WTC11 (cell line): ENCODE results near the gene OLFM2. TPM values are rescaled to one million over a fixed set of nuclear protein-coding genes. Genes with fewer than 3 reads are reported as not detected.

Experiments used
- ATAC-seq: fragments of 200-7000 bp; cut with Tn5 transposase; 2 replicates; pipeline ENCODE4 v1.10.0; 2021; ENCODE audit warnings: mild to moderate bottlenecking, moderate library complexity
- CTCF ChIA-PET: fragments of 300-600 bp; sonication (Branson Sonifier 250); formaldehyde crosslinking; loops from one replicate; lab custom pipeline; 2021; ENCODE audit warnings: antibody characterized with exemption; lab: Charles Lee
- POLR2A ChIA-PET: fragments of 350-600 bp; sonication (Branson Sonifier 250); formaldehyde crosslinking; loops from one replicate; lab custom pipeline; 2021; ENCODE audit warnings: antibody characterized with exemption; lab: Charles Lee
- DNase-seq: peaks from one replicate; pipeline ENCODE4 v3.0.0; 2021; ENCODE audit warnings: low spot score
- H3K27ac Mint-ChIP-seq: 2 replicates; pipeline ENCODE4 v1.8.0; 2021; ENCODE audit warnings: mixed read lengths
- H3K27me3 Mint-ChIP-seq: 2 replicates; pipeline ENCODE4 v1.8.0; 2021; ENCODE audit warnings: low read depth, mild to moderate bottlenecking, moderate library complexity, mixed read lengths
- H3K36me3 Mint-ChIP-seq: 2 replicates; pipeline ENCODE4 v1.8.0; 2021; ENCODE audit warnings: mixed read lengths
- H3K4me1 Mint-ChIP-seq: 2 replicates; pipeline ENCODE4 v1.8.0; 2022; ENCODE audit warnings: mixed read lengths
- H3K4me3 Mint-ChIP-seq: 2 replicates; pipeline ENCODE4 v1.8.0; 2021; ENCODE audit warnings: mild to moderate bottlenecking, moderate library complexity, mixed read lengths
- H3K9me3 Mint-ChIP-seq: 2 replicates; pipeline ENCODE4 v1.8.0; 2021; ENCODE audit warnings: mixed read lengths
- FOXJ3 ChIP-seq: sonication (generic); formaldehyde crosslinking; IDR thresholded peaks from 2 replicates; pipeline ENCODE4 v1.9.0; 2021; ENCODE audit warnings: missing genetic modification reagents, mild to moderate bottlenecking, borderline replicate concordance
- GTF2I ChIP-seq: fragments of 250-450 bp; sonication (Bioruptor Pico); conservative IDR thresholded peaks from 2 replicates; pipeline ENCODE4 v1.4.0; 2021; ENCODE audit warnings: mild to moderate bottlenecking
- MYBL2 ChIP-seq: sonication (generic); formaldehyde crosslinking; IDR thresholded peaks from 2 replicates; pipeline ENCODE4 v1.8.1; 2023; ENCODE audit warnings: mild to moderate bottlenecking, moderate library complexity, missing genetic modification reagents
- SMAD3 ChIP-seq: sonication (generic); formaldehyde crosslinking; IDR thresholded peaks from 2 replicates; pipeline ENCODE4 v1.8.0; 2022; ENCODE audit warnings: missing genetic modification reagents, mild to moderate bottlenecking, borderline replicate concordance
- SMAD4 ChIP-seq: sonication (generic); formaldehyde crosslinking; IDR thresholded peaks from 2 replicates; pipeline ENCODE4 v1.8.0; 2022; ENCODE audit warnings: mild to moderate bottlenecking, missing genetic modification reagents
- SP1 ChIP-seq: sonication (generic); formaldehyde crosslinking; conservative IDR thresholded peaks from 2 replicates; pipeline ENCODE4 v1.8.1; 2022; ENCODE audit warnings: missing genetic modification reagents
- TEAD4 ChIP-seq: sonication (generic); formaldehyde crosslinking; IDR thresholded peaks from 2 replicates; pipeline ENCODE4 v1.8.0; 2022; ENCODE audit warnings: mild to moderate bottlenecking, missing genetic modification reagents
- ZNF121 ChIP-seq: sonication (generic); formaldehyde crosslinking; IDR thresholded peaks from 2 replicates; pipeline ENCODE4 v1.8.0; 2023; ENCODE audit warnings: missing genetic modification reagents
- ZNF317 ChIP-seq: sonication (generic); formaldehyde crosslinking; IDR thresholded peaks from 2 replicates; pipeline ENCODE4 v1.8.1; 2023; ENCODE audit warnings: low read depth, mild to moderate bottlenecking, moderate library complexity, missing genetic modification reagents, borderline replicate concordance
- total RNA-seq: library from RNA; stranded (reverse); gene quantifications from 3 replicates; pipeline ENCODE4 v1.2.3, GENCODE V29; 2021
- TF ChIP-seq, protein P1 (sequence below): sonication (generic); formaldehyde crosslinking; IDR thresholded peaks from 2 replicates; pipeline ENCODE4 v1.8.1; 2023; ENCODE audit warnings: mild to moderate bottlenecking, missing genetic modification reagents, borderline replicate concordance
- TF ChIP-seq, protein P2 (sequence below): sonication (generic); formaldehyde crosslinking; IDR thresholded peaks from 2 replicates; pipeline ENCODE4 v1.8.1; 2022; ENCODE audit warnings: missing genetic modification reagents, borderline replicate concordance
- TF ChIP-seq, protein P3 (sequence below): sonication (generic); formaldehyde crosslinking; IDR thresholded peaks from 2 replicates; pipeline ENCODE4 v1.8.0; 2022; ENCODE audit warnings: mild to moderate bottlenecking, missing genetic modification reagents
- TF ChIP-seq, protein P4 (sequence below): sonication (generic); formaldehyde crosslinking; IDR thresholded peaks from 2 replicates; pipeline ENCODE4 v1.8.1; 2022; ENCODE audit warnings: low read depth, missing genetic modification reagents, borderline replicate concordance
- TF ChIP-seq, protein P5 (sequence below): sonication (generic); formaldehyde crosslinking; IDR thresholded peaks from 2 replicates; pipeline ENCODE4 v1.8.1; 2023; ENCODE audit warnings: mild to moderate bottlenecking, missing genetic modification reagents, moderate library complexity
- TF ChIP-seq, protein P6 (sequence below): sonication (generic); formaldehyde crosslinking; IDR thresholded peaks from 2 replicates; pipeline ENCODE4 v1.8.1; 2022; ENCODE audit warnings: mild to moderate bottlenecking, missing genetic modification reagents, moderate library complexity, borderline replicate concordance
- TF ChIP-seq, protein P7 (sequence below): fragments of 250-450 bp; sonication (Bioruptor Pico); IDR thresholded peaks from 2 replicates; pipeline ENCODE4 v1.9.0; 2021; ENCODE audit warnings: mild to moderate bottlenecking

The OLFM2 gene
- total RNA-seq, 1 experiment from 2014 or later = 66.0 TPM

DNA sequence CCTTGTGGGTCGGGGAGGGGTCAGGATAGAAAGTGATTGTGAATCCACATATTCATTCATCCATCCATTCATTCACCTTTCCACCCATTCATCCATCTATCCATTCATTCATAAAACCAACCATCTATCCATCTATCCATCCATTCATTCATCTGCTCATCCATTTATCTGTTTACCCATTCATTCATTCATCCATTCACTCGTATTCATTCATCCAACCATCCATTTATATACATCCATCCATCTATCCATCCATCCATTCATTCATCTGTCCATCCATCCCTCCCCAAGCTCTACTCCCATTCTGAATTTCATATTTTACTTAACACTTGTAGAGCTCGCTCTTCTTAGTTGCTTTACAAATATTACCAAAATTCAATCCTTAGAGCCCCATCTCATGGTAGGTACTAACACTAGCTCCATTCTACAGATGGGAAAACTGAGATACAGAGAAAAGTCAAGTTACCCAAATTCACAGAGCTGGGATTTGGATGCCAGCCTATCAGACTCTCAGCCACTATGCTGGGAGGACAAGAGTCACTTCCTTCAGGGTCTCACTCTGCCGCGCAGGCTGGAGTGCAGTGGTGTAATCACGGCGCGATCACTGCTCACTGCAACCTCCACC, 63.6 kb downstream of the OLFM2 start:
- no peak for TF ChIP-seq MYBL2
- no peak for TF ChIP-seq GTF2I (CRISPR knock-in tag)
- TF ChIP-seq, protein P1, sequence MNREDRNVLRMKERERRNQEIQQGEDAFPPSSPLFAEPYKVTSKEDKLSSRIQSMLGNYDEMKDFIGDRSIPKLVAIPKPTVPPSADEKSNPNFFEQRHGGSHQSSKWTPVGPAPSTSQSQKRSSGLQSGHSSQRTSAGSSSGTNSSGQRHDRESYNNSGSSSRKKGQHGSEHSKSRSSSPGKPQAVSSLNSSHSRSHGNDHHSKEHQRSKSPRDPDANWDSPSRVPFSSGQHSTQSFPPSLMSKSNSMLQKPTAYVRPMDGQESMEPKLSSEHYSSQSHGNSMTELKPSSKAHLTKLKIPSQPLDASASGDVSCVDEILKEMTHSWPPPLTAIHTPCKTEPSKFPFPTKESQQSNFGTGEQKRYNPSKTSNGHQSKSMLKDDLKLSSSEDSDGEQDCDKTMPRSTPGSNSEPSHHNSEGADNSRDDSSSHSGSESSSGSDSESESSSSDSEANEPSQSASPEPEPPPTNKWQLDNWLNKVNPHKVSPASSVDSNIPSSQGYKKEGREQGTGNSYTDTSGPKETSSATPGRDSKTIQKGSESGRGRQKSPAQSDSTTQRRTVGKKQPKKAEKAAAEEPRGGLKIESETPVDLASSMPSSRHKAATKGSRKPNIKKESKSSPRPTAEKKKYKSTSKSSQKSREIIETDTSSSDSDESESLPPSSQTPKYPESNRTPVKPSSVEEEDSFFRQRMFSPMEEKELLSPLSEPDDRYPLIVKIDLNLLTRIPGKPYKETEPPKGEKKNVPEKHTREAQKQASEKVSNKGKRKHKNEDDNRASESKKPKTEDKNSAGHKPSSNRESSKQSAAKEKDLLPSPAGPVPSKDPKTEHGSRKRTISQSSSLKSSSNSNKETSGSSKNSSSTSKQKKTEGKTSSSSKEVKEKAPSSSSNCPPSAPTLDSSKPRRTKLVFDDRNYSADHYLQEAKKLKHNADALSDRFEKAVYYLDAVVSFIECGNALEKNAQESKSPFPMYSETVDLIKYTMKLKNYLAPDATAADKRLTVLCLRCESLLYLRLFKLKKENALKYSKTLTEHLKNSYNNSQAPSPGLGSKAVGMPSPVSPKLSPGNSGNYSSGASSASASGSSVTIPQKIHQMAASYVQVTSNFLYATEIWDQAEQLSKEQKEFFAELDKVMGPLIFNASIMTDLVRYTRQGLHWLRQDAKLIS (CRISPR knock-in tag) = no peak
- TF ChIP-seq, protein P2, sequence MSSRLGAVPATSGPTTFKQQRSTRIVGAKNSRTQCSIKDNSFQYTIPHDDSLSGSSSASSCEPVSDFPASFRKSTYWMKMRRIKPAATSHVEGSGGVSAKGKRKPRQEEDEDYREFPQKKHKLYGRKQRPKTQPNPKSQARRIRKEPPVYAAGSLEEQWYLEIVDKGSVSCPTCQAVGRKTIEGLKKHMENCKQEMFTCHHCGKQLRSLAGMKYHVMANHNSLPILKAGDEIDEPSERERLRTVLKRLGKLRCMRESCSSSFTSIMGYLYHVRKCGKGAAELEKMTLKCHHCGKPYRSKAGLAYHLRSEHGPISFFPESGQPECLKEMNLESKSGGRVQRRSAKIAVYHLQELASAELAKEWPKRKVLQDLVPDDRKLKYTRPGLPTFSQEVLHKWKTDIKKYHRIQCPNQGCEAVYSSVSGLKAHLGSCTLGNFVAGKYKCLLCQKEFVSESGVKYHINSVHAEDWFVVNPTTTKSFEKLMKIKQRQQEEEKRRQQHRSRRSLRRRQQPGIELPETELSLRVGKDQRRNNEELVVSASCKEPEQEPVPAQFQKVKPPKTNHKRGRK = no peak
- no peak for TF ChIP-seq ZNF317 (CRISPR knock-in tag)
- no peak overlapping the region for H3K27ac Mint-ChIP-seq
- H3K36me3 Mint-ChIP-seq = 0 out of 2 replicates have a peak, but pooled peaks cover 3% of the 10 kb centered on the region
- ATAC-seq (no peak), DNase-seq (no peak)
- no peaks in the 10 kb centered on the region for H3K27me3 Mint-ChIP-seq
- H3K4me3 Mint-ChIP-seq = no peak overlapping the region
- 0 out of 2 replicates have a peak, but pooled peaks cover 2% of the 10 kb centered on the region for H3K4me1 Mint-ChIP-seq
- H3K9me3 Mint-ChIP-seq = no peaks in the 10 kb centered on the region
- POLR2A ChIA-PET = no interaction called here
- CTCF ChIA-PET = interaction anchor here (1.0 to 1.2 kb wide), 2 partner anchors 10 to 15 kb away, joined by 3 to 4 read pairs; no protein-coding TSS in a partner anchor

DNA sequence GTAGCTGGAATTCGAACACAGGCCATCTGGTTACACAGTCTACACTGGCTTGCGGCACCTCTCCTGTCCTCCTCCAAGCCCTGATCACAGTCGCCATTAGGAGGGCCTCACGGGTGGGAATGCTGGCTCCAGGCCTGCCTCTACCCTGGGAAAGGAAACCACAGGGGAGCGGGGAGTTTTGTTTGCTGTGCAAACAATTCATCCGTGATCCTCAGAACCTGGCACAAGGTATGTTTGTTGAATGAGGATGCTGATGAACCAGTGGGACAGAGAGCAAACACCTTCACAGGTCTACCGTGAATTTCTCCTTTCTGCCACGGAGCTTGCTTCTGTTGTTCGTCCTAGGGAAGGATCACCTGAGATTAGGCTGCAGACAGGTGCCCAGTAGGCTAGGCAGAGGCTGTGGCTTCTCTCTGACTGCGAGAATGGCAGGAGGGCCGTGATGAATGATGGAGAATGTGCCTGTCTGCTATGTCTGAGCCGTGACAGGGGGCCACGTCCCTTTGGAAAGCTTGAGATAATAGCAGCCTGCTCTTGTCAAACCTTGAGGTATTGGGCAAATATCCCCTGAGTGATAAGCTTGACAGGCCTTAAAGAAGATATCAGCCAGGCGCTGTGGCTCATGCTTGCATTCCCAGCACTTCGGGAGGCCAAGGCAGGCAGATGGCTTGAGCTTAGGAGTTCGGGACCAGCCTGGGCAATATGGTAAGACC, 64.5 kb downstream of the OLFM2 start:
- CTCF ChIA-PET = interaction anchor here (0.6 to 1.0 kb wide), 3 partner anchors 13 to 60 kb away, joined by 3 read pairs; no protein-coding TSS in a partner anchor
- H3K27me3 Mint-ChIP-seq = no peaks in the 10 kb centered on the region
- no peak overlapping the region for H3K4me3 Mint-ChIP-seq
- no peak overlapping the region for H3K27ac Mint-ChIP-seq
- H3K4me1 Mint-ChIP-seq = 0 out of 2 replicates have a peak, but pooled peaks cover 2% of the 10 kb centered on the region
- POLR2A ChIA-PET = interaction anchor here (0.6 kb wide), 1 partner anchor 28 kb away, joined by 3 read pairs; no protein-coding TSS in a partner anchor
- no peak for ATAC-seq
- no peaks in the 10 kb centered on the region for H3K9me3 Mint-ChIP-seq
- no peak for TF ChIP-seq ZNF121
- TF ChIP-seq, protein P3, sequence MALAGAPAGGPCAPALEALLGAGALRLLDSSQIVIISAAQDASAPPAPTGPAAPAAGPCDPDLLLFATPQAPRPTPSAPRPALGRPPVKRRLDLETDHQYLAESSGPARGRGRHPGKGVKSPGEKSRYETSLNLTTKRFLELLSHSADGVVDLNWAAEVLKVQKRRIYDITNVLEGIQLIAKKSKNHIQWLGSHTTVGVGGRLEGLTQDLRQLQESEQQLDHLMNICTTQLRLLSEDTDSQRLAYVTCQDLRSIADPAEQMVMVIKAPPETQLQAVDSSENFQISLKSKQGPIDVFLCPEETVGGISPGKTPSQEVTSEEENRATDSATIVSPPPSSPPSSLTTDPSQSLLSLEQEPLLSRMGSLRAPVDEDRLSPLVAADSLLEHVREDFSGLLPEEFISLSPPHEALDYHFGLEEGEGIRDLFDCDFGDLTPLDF (CRISPR knock-in tag) = no peak
- TF ChIP-seq, protein P4, sequence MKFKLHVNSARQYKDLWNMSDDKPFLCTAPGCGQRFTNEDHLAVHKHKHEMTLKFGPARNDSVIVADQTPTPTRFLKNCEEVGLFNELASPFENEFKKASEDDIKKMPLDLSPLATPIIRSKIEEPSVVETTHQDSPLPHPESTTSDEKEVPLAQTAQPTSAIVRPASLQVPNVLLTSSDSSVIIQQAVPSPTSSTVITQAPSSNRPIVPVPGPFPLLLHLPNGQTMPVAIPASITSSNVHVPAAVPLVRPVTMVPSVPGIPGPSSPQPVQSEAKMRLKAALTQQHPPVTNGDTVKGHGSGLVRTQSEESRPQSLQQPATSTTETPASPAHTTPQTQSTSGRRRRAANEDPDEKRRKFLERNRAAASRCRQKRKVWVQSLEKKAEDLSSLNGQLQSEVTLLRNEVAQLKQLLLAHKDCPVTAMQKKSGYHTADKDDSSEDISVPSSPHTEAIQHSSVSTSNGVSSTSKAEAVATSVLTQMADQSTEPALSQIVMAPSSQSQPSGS (CRISPR knock-in tag) = no peak
- TF ChIP-seq TEAD4 (CRISPR knock-in tag) = no peak
- TF ChIP-seq SP1 (CRISPR knock-in tag) = no peak
- no peak for TF ChIP-seq SMAD4
- no peak for TF ChIP-seq FOXJ3 (CRISPR knock-in tag)
- TF ChIP-seq SMAD3 (CRISPR knock-in tag) = no peak
- TF ChIP-seq, protein P5, sequence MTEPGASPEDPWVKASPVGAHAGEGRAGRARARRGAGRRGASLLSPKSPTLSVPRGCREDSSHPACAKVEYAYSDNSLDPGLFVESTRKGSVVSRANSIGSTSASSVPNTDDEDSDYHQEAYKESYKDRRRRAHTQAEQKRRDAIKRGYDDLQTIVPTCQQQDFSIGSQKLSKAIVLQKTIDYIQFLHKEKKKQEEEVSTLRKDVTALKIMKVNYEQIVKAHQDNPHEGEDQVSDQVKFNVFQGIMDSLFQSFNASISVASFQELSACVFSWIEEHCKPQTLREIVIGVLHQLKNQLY (CRISPR knock-in tag) = no peak
- TF ChIP-seq, protein P6, sequence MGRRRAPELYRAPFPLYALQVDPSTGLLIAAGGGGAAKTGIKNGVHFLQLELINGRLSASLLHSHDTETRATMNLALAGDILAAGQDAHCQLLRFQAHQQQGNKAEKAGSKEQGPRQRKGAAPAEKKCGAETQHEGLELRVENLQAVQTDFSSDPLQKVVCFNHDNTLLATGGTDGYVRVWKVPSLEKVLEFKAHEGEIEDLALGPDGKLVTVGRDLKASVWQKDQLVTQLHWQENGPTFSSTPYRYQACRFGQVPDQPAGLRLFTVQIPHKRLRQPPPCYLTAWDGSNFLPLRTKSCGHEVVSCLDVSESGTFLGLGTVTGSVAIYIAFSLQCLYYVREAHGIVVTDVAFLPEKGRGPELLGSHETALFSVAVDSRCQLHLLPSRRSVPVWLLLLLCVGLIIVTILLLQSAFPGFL = no peak
- no peak for TF ChIP-seq GTF2I (CRISPR knock-in tag)
- TF ChIP-seq, protein P7, sequence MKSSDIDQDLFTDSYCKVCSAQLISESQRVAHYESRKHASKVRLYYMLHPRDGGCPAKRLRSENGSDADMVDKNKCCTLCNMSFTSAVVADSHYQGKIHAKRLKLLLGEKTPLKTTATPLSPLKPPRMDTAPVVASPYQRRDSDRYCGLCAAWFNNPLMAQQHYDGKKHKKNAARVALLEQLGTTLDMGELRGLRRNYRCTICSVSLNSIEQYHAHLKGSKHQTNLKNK (CRISPR knock-in tag) = no peak
- TF ChIP-seq, all 79 proteins: peak for 0
- DNase-seq = no peak
- 0 out of 2 replicates have a peak, but pooled peaks cover 3% of the 10 kb centered on the region for H3K36me3 Mint-ChIP-seq
